HL-60 (cell line): ENCODE data around the gene PHF21A.

Source experiments
- CTCF ChIP-seq: IDR thresholded peaks from one replicate; pipeline ENCODE4 v1.5.1; 2011; ENCODE audit warnings: low read length, control low read depth, inconsistent platforms; ENCODE audit not compliant: insufficient read depth
- POLR2AphosphoS5 ChIP-seq: IDR thresholded peaks from 2 replicates; pipeline ENCODE4 v1.6.1; 2012; ENCODE audit warnings: low read depth
- REST ChIP-seq: IDR thresholded peaks from 2 replicates; pipeline ENCODE4 v1.6.1; 2012; ENCODE audit warnings: low read depth; ENCODE audit not compliant: insufficient replicate concordance

- no peak for TF ChIP-seq CTCF
- TF ChIP-seq REST = no peak
- TF ChIP-seq POLR2AphosphoS5 = no peak
These were observed 119.1 kb downstream of the PHF21A start for GRCh38 chr11:46002189-46002588.
